Kidney glomerular epithelial cell (primary cell): ENCODE data around the gene OTOP1.
"Not testable (repeated sequence)": the region's sequence is repeated elsewhere in the genome, so short reads cannot be mapped to it uniquely, and the experiment has no call there.

Experiments used
- DNase-seq: peaks from one replicate; lab custom pipeline; 2025; lab: John Stamatoyannopoulos, UW

Gene OTOP1, protein sequence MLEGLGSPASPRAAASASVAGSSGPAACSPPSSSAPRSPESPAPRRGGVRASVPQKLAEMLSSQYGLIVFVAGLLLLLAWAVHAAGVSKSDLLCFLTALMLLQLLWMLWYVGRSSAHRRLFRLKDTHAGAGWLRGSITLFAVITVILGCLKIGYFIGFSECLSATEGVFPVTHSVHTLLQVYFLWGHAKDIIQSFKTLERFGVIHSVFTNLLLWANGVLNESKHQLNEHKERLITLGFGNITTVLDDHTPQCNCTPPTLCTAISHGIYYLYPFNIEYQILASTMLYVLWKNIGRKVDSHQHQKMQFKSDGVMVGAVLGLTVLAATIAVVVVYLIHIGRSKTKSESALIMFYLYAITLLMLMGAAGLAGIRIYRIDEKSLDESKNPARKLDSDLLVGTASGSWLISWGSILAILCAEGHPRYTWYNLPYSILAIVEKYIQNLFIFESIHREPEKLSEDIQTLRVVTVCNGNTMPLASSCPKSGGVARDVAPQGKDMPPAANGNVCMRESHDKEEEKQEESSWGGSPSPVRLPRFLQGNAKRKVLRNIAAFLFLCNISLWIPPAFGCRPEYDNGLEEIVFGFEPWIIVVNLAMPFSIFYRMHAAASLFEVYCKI

DNA sequence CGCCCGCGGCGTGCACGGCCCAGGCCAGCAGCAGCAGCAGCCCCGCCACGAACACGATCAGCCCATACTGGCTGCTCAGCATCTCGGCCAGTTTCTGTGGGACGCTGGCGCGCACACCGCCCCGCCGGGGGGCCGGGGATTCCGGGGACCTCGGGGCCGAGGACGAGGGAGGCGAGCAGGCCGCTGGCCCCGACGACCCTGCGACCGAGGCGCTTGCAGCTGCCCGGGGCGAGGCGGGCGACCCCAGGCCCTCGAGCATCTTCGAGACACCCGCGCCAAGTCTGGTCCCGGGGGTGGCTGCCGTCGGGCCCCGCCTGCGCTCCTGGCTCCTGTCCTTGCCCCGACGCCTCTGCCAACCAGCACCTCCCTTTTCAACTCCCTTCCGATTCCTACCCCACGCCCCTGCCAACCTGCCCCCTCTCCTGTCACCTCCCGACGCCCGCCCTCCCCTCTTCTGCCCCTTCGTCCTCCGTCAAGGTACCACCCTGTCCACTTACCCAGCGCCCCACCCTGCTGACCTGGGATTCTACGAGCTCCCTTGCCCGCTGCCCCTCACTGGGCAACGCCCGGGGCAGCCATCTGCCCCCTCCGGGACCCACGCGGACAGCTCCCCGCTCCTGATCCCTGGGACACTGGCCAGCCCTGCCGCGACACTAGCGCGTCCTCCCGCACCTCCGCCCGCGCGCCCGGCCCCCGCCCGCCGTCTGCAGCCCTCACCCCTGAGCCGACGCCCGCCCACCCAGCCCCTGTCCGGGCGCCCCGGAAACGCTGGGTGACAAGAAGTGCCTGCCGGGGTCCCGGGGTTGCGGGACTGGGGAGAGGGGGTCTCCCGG is at the start of gene OTOP1:
OTOP1 (minus strand) TSS at position 324 of the 833 bp plus-strand sequence; CDS start at position 259, 65 bp downstream.
- no peak for DNase-seq

DNA sequence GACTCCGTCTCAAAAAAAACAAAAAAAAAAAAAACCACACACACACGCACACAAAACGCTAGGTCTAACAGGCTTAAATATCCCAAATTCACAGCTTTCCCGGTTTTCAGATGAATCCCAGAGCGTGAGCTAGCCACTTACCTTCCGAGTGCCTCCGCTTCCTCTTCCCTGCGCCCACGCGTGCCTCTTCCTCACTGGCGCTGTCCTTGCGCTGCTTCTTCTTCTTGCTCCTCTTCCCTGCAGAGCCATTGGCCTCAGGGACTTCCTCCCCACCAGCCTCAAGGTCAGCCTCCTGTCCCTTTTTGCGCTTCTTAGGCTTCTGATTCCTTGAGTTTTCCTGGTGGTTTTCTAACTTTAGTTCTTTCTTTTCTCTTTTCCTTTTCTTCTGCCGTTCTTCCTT is 47.5 kb upstream of the OTOP1 start:
- DNase-seq = no peak

DNA sequence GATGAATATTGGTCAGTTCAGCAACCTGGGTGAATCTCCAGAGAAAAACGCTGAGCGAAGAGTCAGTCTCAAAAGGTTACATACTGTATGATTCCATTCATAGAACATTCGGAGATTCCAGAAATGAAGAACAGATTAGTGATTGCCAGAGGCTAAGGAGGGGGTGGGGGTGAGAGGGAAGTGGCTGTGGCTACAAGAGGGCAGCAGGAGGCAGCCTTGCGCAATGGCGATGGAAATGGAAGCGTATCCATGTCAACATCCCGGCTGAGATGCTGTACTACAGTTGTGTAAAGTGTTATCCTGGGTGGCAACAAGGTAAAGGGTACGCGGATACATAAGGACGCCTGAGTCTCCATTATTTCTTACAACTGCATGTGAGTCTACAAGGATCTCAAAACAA is 45.2 kb upstream of the OTOP1 start:
- DNase-seq = no peak

DNA sequence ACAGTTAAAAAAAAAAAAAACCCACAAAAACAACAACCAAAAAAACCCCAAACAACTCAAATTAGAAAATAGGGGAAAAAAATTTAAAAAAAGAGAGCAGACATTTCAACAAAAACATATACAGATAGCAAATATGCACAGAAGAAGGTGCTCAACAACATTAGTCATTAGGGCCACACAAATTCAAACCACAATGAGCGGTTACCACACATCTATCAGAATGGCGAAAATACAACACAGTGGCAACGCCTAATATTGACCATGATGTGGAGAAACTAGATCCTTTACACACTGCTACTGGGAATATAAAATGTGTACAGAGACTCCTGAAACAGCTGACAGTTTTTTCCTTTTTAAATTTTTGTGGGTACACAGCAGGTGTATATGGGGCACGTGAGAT is 43.8 kb upstream of the OTOP1 start:
- no peak for DNase-seq

DNA sequence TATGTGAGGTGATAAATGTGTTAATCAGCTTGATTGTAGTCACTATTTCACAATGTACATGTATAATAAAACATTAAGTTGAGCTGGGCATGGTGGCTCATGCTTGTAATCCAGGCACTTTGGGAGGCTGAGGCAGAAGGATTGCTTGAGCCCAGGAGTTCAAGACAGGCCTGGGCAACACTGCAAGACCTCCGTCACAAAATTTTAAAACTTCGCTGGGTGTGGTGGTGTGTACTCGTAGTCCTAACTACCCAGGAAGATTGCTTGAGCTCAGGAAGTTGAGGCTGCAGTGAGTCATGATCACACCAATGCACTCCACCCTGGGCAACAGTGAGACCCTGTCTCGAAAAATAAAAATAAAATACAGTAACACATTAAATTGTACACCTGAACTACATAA is 43.1 kb upstream of the OTOP1 start:
- no peak for DNase-seq

DNA sequence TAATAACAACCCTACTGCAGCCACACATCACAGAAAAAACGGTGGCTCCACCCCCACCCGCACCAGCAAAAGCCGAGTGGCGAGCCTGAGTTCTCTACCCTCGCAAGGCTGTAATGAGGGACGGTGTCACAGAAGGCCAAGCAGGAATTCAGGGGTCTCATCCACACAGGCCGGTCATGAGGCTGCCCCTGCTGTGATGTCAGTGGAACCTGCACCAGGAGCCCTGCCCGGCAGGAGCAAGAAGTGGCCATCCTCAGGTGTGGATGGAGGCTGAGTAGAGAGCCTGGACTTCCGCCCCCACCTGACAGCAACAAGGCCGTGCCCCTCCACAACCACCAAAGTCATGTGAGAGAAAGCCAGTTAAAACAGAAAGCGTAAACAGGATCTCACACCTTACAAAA is 42.6 kb upstream of the OTOP1 start:
- no peak for DNase-seq

DNA sequence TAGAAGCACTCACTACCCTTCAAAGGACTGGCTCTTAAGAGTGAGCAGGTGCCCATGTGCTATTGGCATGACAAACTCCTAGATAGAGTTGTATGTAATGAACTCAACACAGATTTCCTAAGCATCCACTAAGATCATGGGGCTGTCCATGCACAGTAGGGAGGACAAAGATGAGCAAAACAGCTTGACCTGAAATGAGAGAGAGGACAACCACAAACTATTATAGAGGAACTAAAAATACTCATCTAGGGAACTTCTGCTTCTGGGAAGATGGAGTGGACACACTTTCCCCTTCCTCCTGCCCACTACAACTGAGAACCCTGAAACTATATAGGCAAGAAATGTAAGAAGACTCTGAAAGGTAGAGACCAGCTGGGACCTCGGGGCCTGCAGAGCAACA is 42.0 kb upstream of the OTOP1 start:
- DNase-seq = no peak

DNA sequence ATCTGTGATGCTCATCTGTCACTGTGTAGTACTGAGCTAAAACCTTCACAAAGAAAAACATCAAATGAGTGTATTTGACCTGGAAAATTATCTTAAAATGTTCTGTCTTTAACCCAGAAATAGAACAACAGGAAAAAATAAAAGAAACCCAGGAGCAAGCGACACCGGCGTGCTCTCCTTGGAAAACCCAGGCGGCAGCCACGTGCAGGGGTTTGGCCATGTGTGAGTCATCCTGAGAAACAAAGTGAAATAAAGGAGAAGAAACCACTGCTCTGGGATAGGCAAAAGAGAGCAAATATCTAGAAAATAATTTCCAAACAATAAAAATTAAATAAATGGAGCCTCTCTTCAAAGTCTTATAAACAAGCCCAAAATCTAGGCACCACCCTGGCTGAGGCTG is 41.3 kb upstream of the OTOP1 start:
- no peak for DNase-seq

DNA sequence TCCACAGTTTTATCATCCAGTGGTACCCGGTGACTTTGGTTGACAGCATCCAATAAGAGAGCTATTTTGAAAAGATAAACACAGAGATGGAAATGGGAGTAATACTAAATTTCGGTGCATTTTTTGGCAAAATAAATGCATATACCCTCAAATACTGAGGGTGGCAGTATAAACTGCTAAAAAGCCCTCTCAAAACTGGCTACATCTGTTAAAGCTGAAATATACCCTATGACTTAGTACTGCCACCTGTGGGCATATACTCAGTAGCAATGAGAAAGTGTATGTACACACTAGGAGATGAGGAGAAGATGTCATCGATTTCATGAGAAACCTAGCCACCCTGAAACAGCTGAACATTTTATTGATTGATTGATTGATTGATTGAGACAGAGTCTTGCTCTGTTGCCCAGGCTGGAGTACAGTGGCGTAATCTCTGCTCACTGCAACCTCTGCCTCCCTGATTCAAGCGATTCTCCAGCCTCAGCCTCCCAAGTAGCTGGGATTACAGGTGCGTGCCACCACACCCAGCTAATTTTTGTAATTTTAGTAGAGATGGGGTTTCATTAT is 33.5 kb upstream of the OTOP1 start:
- DNase-seq = peak; percentile 9

DNA sequence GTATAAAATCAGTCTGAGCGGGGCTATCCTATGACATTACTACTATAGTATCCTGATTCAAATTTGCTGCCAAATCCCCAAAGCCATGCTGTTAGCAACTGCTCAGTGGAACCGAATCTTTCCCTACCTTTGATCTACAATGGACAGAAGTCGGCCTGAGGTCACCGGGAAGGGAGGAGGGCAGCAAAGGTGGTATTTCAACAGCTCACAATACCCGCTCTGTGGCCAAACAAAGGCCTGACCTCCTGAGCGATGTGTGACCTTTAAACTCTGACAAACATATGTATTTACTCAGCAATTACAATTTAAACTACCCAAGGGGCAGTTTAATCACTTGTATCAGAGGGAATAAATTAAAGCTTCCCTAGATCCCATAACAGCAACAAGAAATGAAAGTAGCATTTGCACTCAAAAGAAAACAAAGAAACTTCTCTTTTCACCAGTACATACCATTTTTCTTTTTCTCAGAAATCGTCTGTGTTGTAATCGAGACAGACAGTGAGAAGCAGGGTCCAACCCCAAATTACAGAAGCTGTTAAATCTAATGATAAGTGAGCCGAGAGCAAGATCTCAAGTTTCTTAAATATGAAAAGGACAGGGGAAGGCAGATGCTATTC is 32.9 kb upstream of the OTOP1 start:
- DNase-seq = no peak

DNA sequence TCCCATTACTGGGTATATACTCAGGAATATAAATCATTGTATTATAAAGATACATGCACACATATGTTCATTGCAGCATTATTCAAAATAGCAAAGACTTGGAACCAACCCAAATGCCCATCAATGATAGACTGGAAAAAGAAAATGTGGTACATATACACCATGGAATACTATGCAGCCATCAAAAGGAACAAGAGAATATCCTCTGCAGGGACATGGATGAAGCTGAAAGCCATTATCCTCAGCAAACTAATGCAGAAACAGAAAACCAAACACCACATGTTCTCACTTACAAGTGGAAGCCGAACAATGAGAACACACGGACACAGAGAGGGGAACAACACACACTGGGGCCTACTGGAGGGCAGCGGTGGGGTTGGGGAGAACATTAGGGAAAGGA is 31.0 kb upstream of the OTOP1 start:
- not testable (repeated sequence) for DNase-seq

DNA sequence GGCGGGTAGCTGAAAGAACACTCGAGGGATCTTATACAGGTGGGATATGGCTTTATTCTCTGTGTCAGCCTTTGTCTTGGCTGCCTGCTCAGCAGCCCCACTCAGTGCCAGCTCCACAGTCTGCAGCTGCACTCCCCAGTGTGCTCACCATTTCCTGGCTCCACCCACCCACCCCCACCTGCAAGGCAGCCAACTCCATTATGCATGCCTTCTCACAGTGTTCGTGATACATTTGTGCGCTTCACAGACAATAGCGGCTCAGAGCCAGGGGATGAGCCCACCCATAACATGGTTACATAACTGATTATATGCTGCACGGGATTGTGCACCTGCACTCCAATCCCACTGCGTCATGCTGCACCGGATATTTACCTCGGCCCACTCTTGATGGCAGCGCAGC is 30.1 kb upstream of the OTOP1 start:
- no peak for DNase-seq

DNA sequence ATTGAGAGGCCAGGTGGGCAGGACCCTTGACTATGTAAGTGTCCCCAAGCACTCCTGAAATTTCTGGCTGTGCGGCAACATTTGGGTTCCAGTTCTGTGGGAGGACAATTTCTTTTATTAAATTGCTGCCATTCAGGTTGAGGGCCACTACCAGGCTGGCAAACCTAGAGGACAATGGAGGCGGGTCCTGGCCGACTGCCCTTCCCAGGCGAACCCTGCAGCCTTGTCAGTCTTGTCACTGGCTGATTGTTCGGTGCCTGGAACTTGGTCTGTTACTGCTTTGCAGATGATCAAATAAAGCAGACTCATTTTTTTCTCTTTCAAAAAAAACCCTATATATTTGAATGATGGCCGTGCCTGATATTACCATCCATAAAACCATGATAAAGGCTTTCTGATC is 27.9 kb upstream of the OTOP1 start:
- DNase-seq = no peak

DNA sequence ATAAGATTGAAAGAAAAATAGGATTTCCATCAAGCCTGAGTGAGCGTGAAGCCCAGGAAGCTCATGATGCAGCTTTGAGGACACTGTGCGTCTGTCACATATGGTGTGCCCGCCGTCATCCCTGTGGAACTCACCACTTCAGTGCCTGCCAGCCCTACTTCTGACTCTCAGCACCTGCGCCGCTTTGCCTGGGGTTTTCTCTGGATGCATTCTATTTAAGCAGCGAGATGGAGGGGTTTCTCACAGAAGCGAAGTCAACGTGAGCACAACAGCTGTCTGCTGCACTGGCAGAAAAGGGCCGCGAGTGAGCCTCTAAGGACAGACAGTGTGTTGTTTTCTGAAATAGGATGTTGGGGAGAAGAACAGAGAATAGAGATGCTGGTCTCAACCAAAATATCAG is 27.5 kb upstream of the OTOP1 start:
- DNase-seq = no peak

DNA sequence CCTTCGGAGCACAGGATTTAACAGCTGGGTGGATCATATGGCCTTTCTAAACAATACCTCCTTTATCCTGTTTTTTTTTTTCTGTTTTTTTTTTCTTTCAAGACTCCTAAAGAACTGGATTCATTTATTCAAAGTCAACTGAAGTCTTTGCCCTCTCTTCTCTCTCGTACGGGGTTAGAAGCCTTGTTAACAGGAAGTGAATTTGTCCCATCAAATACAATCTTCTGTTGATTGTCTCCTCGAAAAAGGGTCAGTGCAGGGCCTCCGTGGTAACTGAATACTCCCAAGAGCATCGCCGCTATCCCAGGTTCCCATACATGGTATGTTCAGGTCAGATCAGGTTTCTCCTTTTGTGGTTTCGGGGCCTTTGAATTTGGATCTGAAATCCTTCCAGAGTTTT is 23.1 kb upstream of the OTOP1 start:
- DNase-seq = no peak

DNA sequence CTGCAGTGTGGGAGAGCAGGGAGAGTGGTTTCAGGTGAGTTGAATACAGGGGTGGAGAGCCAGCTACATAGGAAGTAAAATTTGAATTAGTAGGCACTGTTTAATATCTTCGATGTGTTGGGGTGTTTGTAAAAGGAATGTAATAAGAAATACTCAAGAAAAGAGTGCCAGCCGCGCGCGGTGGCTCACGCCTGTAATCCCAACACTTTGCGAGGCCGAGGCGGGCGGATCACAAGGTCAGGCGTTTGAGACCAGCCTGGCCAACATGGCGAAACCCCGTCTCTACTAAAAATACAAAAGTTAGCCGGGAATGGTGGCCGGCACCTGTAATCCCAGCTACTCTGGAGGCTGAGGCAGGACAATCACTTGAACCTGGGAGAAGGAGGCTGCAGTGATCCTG is 22.6 kb upstream of the OTOP1 start:
- not testable (repeated sequence) for DNase-seq

DNA sequence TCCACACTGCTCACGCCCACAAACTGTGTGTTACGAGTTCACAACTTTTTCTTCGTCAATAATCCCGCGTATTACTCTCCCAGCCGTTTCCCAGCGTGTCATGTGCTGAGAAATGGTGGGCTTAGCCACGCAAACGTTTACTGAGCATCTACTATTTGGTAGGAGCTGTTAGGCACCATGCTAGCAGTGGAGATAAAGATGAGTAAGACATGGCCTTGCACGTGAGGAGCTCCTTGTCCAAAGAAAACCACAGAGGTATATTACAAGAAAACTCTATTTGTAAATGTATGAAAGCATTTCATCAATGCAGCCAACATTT is 22.1 kb upstream of the OTOP1 start:
- no peak for DNase-seq

DNA sequence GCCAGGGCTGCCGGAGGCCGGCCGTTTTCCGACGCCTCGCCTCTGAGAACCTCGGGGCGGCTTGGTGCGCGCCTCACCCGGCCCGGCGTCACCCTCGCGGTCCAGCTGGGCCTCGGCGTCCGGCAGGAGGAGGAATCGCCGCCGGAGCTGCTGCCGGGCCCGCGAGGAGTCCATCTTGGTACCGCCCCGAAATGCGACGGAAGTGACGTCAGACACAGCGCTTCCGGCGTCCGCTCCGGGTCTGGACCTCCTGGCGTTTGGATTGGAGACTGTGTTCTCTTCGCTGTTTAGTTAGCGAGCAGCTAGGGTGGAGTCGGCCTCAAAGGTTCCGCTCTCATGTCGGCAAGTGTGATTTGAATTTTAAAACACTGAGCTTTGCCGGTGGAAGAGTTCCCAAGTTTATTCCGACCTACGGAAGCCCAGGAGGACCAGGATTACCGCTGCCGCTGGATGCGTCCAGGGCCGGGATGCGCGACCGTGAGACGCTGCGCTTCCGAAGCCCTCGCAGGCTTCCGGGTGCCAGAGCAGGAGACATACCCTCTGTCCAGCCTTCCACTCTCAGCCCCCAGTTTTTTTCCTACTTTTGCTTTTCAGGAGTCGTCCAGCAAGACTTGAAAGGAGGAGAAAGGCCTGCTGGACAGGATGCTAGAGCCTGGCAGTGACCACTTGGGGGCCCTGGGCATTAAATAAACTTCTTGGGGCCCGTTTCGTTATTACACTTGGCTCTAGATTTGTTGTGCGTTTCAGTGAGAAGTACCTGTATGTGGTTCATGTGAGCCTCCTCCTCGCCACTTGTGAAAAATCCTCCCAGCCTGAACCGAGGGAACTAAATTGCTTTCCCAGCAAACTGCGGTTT is 21.5 kb upstream of the OTOP1 start, which contains the start of gene TMEM128:
TMEM128 (minus strand) TSS at position 195 of the 856 bp plus-strand sequence; CDS start at position 174, 21 bp downstream.
- DNase-seq = peak; percentile 90

DNA sequence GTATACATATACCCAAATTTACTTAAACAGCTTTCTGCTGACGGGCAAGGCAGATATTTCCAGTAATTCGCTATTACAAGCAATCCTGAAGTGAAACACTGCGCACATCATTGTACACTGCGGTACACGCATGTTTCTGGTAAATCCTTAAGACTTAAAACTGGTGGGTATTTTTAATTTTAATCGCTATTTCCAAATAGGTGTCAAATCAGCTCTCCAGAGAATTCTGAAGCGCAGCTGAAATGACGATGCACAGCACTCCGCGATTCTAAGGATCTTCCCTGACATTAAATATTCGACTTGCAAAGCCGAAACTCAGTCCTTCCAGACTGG is 20.9 kb upstream of the OTOP1 start:
- no peak for DNase-seq

DNA sequence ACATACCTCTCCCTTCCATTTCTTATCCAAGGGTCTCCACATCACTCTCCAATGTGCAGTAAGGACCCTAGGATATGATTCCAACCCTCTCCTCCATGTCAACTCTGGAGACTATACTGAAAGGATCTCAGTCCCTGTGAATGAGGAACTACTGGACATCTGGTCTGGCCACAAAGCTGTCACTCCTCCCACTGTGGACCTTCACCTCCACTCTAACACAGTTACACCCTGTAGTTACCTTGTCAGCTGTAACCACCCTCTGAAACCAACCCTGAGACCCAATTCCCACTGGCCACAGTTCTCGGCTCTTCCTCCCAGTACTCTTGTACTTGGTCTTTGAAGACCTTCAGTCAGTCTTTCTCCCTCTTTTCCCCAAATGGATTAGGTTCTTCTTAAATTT is 18.4 kb upstream of the OTOP1 start:
- DNase-seq = no peak

DNA sequence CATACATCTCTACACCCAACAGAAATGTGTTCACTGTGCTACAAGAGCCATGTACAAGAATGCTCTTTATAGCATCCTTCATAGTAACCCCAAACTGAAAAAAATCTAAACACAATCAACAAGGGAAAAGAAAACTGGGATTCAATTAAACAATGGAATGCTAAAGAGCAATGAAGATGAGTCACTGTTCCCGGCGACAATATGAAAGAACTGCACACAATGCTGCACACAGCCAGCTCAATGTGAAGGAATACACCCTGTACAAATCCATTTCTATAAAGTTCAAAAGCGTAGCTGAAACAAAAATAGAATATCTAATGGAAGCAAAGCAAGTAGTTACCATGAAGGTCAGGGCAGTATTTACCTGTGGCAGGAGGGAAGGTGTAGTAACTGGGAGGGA is 12.8 kb upstream of the OTOP1 start:
- not testable (repeated sequence) for DNase-seq
